Measurements from ENCODE around the gene SLAMF8. TPM values are rescaled to one million over a fixed set of nuclear protein-coding genes. Genes with fewer than 3 reads are reported as not detected.

SLAMF8 gene
- total RNA-seq, 1 experiment from 2014 or later, result not detected

GRCh38 chr1:159783724-159784123, 42.9 kb upstream of the SLAMF8 start:
- DNase-seq, result peak; percentile 32
- H4K91ac ChIP-seq (ENCODE audit: insufficient read length, low read depth, low read length), result no peak overlapping the region
- no peaks in the 10 kb centered on the region for H3K79me1 ChIP-seq (ENCODE audit: insufficient read depth, low read depth, low read length, poor library complexity, severe bottlenecking)
- H3K79me2 ChIP-seq (ENCODE audit: insufficient read depth, low read length), result no peaks in the 10 kb centered on the region
- Mint-ChIP-seq H3K4me1 (peaks cover 26% of the 10 kb centered on the region in 2 experiments), H3K9me3 (peaks cover 0 to 3% of the 10 kb centered on the region in 2 experiments; a peak in 1 of 5 replicates), H3K27ac (peak overlapping the region in 1 of 3 experiments; percentile 17; a peak in 2 of 7 replicates), H3K36me3 (ENCODE audit: insufficient read depth in 1 of 3, low read depth in 3 of 3) (peaks cover 7 to 21% (median 18%) of the 10 kb centered on the region in 3 experiments), H3K27me3 (ENCODE audit: low read depth) (peaks cover 9% of the 10 kb centered on the region), H3K4me3 (no peak overlapping the region; a peak in 1 of 5 replicates)
- TF ChIP-seq CTCF (conservative IDR thresholded peaks at IDR 0.05), result no peak
- no peaks in the 10 kb centered on the region for H3K9me3 ChIP-seq (ENCODE audit: control insufficient read depth, low read depth, low read length)
- no peak overlapping the region for H2AFZ ChIP-seq (ENCODE audit: low read length)
- no CpG with 5 or more reads among the region's 1 CpG for WGBS (ENCODE audit: extremely low coverage, insufficient read length, low lambda C conversion rate)
- H3K4me2 ChIP-seq (ENCODE audit: insufficient read depth, insufficient read length, low read length), result no peak overlapping the region
- no peak overlapping the region for H2BK120ac ChIP-seq (ENCODE audit: low read depth, low read length, poor library complexity, severe bottlenecking)
- no peak overlapping the region for H2AK5ac ChIP-seq (ENCODE audit: insufficient read length, low read length)
- no peaks in the 10 kb centered on the region for H4K20me1 ChIP-seq (ENCODE audit: control insufficient read depth, insufficient read depth, insufficient read length)
- H3K27me3 ChIP-seq (ENCODE audit: insufficient read depth, low read length), result no peaks in the 10 kb centered on the region
- H3K4ac ChIP-seq (ENCODE audit: low read depth, low read length), result no peak overlapping the region
- H2BK12ac ChIP-seq (ENCODE audit: insufficient read length, low read depth, low read length), result no peak overlapping the region
- no peak overlapping the region for H2BK5ac ChIP-seq (ENCODE audit: insufficient read length, low read length)
- no peak overlapping the region for H3K14ac ChIP-seq (ENCODE audit: insufficient read depth, low read length)
- H3K23ac ChIP-seq (ENCODE audit: insufficient read length, low read depth, low read length), result no peak overlapping the region
- peaks cover 5% of the 10 kb centered on the region; the same call in 1 of the 2 replicates for H3K4me1 ChIP-seq (ENCODE audit: insufficient read depth, low read length)
- H3K56ac ChIP-seq (ENCODE audit: insufficient read length, low read depth, low read length), result no peak overlapping the region
- H3K27ac ChIP-seq (ENCODE audit: insufficient read length, low read depth, low read length), result no peak overlapping the region
- H3K9ac ChIP-seq (ENCODE audit: extremely low read depth, insufficient read length, low read length), result no peak overlapping the region
- H4K8ac ChIP-seq (replicated peaks; ENCODE audit: insufficient read length, low read depth, low read length), result no peak overlapping the region
- H2BK20ac ChIP-seq (ENCODE audit: low read depth, low read length, poor library complexity, severe bottlenecking), result no peak overlapping the region
- no peak overlapping the region for H3T11ph ChIP-seq (ENCODE audit: low read length)
- no peak overlapping the region for H4K5ac ChIP-seq (ENCODE audit: insufficient read length, low read depth, low read length)
- H2BK15ac ChIP-seq (ENCODE audit: low read depth, low read length), result no peak overlapping the region
- no peak overlapping the region for H3K18ac ChIP-seq (ENCODE audit: insufficient read length, low read depth, low read length)
- H3K23me2 ChIP-seq (ENCODE audit: insufficient read length, low read depth, low read length, poor library complexity, severe bottlenecking), result no peaks in the 10 kb centered on the region
